OCI-LY7 (cell line): ENCODE measurements around the gene NDUFV2. TPM values are rescaled to one million over a fixed set of nuclear protein-coding genes. Genes with fewer than 3 reads are reported as not detected.

Experiments
- BruUV-seq: library from RNA; stranded (reverse); fragments of 400-500 nt; replicated peaks from 2 replicates; lab custom pipeline; 2021; lab: Mats Ljungman, UMichigan
- CTCF ChIA-PET: fragments of 300-600 bp; sonication (Branson Sonifier 250); formaldehyde crosslinking; loops from one replicate; lab custom pipeline; 2022; ENCODE audit warnings: antibody characterized with exemption; ENCODE audit not compliant: unreplicated experiment; lab: Charles Lee
- POLR2A ChIA-PET: fragments of 300-600 bp; sonication (Branson Sonifier 250); formaldehyde crosslinking; loops from one replicate; lab custom pipeline; 2022; ENCODE audit warnings: antibody characterized with exemption; lab: Charles Lee
- DNase-seq: peaks from one replicate; pipeline ENCODE4 v3.0.0-alpha.2; 2015; ENCODE audit warnings: low spot score
- H2AFZ ChIP-seq: fragments of 200-600 bp; sonication (generic), shearing (Covaris generic); 2 replicates; pipeline ENCODE4 v1.6.1; 2014; ENCODE audit warnings: mild to moderate bottlenecking, antibody characterized with exemption, low read length, moderate library complexity
- H3K27ac ChIP-seq: fragments of 200-600 bp; sonication (generic); 2 replicates; pipeline ENCODE4 v1.5.1; 2014; ENCODE audit warnings: mixed run types, low read depth, mild to moderate bottlenecking, moderate library complexity, low read length, inconsistent platforms; ENCODE audit not compliant: poor library complexity, severe bottlenecking
- H3K36me3 ChIP-seq: fragments of 200-600 bp; sonication (generic); 2 replicates; pipeline ENCODE4 v1.6.1; 2014; ENCODE audit warnings: mild to moderate bottlenecking, antibody characterized with exemption, low read length, moderate library complexity, mixed read lengths; ENCODE audit not compliant: insufficient read depth
- H3K4me1 ChIP-seq: fragments of 200-600 bp; sonication (generic); 2 replicates; pipeline ENCODE4 v1.5.1; 2014; ENCODE audit warnings: mild to moderate bottlenecking, low read length; ENCODE audit not compliant: insufficient read depth, poor library complexity, severe bottlenecking
- H3K4me2 ChIP-seq: fragments of 200-600 bp; sonication (generic); 2 replicates; pipeline ENCODE4 v1.6.1; 2014; ENCODE audit warnings: mild to moderate bottlenecking, low read length
- H3K4me3 ChIP-seq: fragments of 200-600 bp; sonication (generic); 2 replicates; pipeline ENCODE4 v1.5.1; 2014; ENCODE audit warnings: mild to moderate bottlenecking, low read depth, low read length; ENCODE audit not compliant: poor library complexity, severe bottlenecking
- H3K79me2 ChIP-seq: fragments of 200-600 bp; sonication (generic); 2 replicates; pipeline ENCODE4 v1.6.1; 2016; ENCODE audit warnings: low read depth, mild to moderate bottlenecking, low read length, moderate library complexity, mixed read lengths; ENCODE audit not compliant: insufficient read depth
- H3K9me2 ChIP-seq: fragments of 200-600 bp; sonication (generic); 2 replicates; pipeline ENCODE4 v1.6.1; 2016; ENCODE audit warnings: mild to moderate bottlenecking, low read length, mixed read lengths; ENCODE audit not compliant: insufficient read depth
- H3K9me3 ChIP-seq: fragments of 200-600 bp; sonication (generic); 2 replicates; pipeline ENCODE4 v1.6.1; 2014; ENCODE audit warnings: mild to moderate bottlenecking, mixed run types, low read length, mixed read lengths
- H4K20me1 ChIP-seq: fragments of 200-600 bp; sonication (generic); 2 replicates; pipeline ENCODE4 v1.6.1; 2014; ENCODE audit warnings: mild to moderate bottlenecking, antibody characterized with exemption, low read length, moderate library complexity, mixed read lengths; ENCODE audit not compliant: insufficient read depth
- CTCF ChIP-seq: fragments of 200-600 bp; sonication (generic); conservative IDR thresholded peaks from 2 replicates; pipeline ENCODE4 v1.5.1; 2014; ENCODE audit warnings: mild to moderate bottlenecking, antibody characterized with exemption, low read length, moderate library complexity, mixed read lengths
- EZH2phosphoT487 ChIP-seq: fragments of 200-600 bp; sonication (generic); IDR thresholded peaks from 2 replicates; pipeline ENCODE4 v1.6.1; 2018; ENCODE audit warnings: low read depth, borderline replicate concordance, mild to moderate bottlenecking, mixed run types, antibody characterized with exemption, low read length, moderate library complexity, mixed read lengths
- intact Hi-C: fragments of 100-400 bp; cut with micrococcal nuclease; formaldehyde crosslinking; loops from one replicate; pipeline ENCODE4 v1.10.0; 2022; ENCODE audit not compliant: unreplicated experiment
- total RNA-seq, 2 experiments: library from RNA; depleted of rRNA in 1 of 2; stranded (reverse); fragments of >200 nt in 1 of 2; shearing (Covaris generic) in 1 of 2; gene quantifications; 2 replicates each; pipeline ENCODE4 v1.2.3, GENCODE V29; 2014 to 2022

The NDUFV2 gene
- total RNA-seq, 2 experiments from 2014 or later = 185 to 201 TPM

- Histone ChIP-seq H3K27ac (no peak overlapping the region), H3K4me1 (peaks cover 49% of the 10 kb centered on the region), H3K4me3 (no peak overlapping the region), H3K9me3 (peaks cover 17% of the 10 kb centered on the region; the same call in 1 of the 2 replicates), H3K9me2 (no peaks in the 10 kb centered on the region), H3K79me2 (no peaks in the 10 kb centered on the region), H3K36me3 (peaks cover 2% of the 10 kb centered on the region; the same call in 1 of the 2 replicates), H4K20me1 (no peaks in the 10 kb centered on the region), H2AFZ (no peak overlapping the region; the same call in 1 of the 2 replicates), H3K4me2 (no peak overlapping the region)
- DNase-seq = no peak
- TF ChIP-seq EZH2phosphoT487 (no peak), CTCF (no peak)
- CTCF ChIA-PET = interaction anchor here (0.6 kb wide), 2 partner anchors 102 to 415 kb away, joined by 3 read pairs; no protein-coding TSS in a partner anchor
- no TSS peak for BruUV-seq
- POLR2A ChIA-PET = interaction anchor here (0.6 to 1.5 kb wide), 4 partner anchors 8 to 70 kb away, joined by 3 to 7 read pairs (median 4); no protein-coding TSS in a partner anchor
- intact Hi-C loops = loop anchor here (5.0 kb wide), 1 partner anchor 401 kb away; no protein-coding TSS in a partner anchor
Measured at GRCh38 chr18:9058406-9058805, 44.1 kb upstream of the NDUFV2 start.

- peaks cover 70% of the 10 kb centered on the region for H3K4me1 ChIP-seq
- H2AFZ ChIP-seq = peak overlapping the region; percentile 72
- TF ChIP-seq CTCF (no peak), EZH2phosphoT487 (no peak)
- no peaks in the 10 kb centered on the region for H3K79me2 ChIP-seq
- no peak for DNase-seq
- BruUV-seq = TSS peak; percentile 90
- peak overlapping the region; percentile 90 for H3K27ac ChIP-seq
- H3K9me3 ChIP-seq = peaks cover 7% of the 10 kb centered on the region; the same call in 1 of the 2 replicates
- H3K36me3 ChIP-seq = no peaks in the 10 kb centered on the region
- peak overlapping the region; percentile 27 for H3K4me3 ChIP-seq
- ChIA-PET POLR2A (interaction anchor here (0.6 to 1.7 kb wide), 7 partner anchors 11 to 77 kb away, joined by 3 to 5 read pairs (median 3); partner anchors contain the start of gene NDUFV2), CTCF (interaction anchor here (0.5 kb wide), 1 partner anchor 16 kb away, joined by 3 read pairs; no protein-coding TSS in a partner anchor)
- H3K9me2 ChIP-seq = no peaks in the 10 kb centered on the region
- intact Hi-C loops = loop anchor here (10.0 kb wide), 2 partner anchors 318 to 552 kb away; partner anchors contain the start of gene PPP4R1
- peak overlapping the region; percentile 67 for H3K4me2 ChIP-seq
- no peaks in the 10 kb centered on the region for H4K20me1 ChIP-seq
Measured at GRCh38 chr18:9062418-9062751, 40.1 kb upstream of the NDUFV2 start.

GRCh38 chr18:9065864-9066263 is 36.6 kb upstream of the NDUFV2 start:
- TF ChIP-seq CTCF (no peak), EZH2phosphoT487 (no peak)
- Histone ChIP-seq H3K36me3 (no peaks in the 10 kb centered on the region; the same call in 1 of the 2 replicates), H3K27ac (peak overlapping the region; percentile 94), H3K79me2 (no peaks in the 10 kb centered on the region), H3K4me2 (peak overlapping the region; percentile 61), H3K4me1 (peaks cover 96% of the 10 kb centered on the region), H3K9me3 (peaks cover 14% of the 10 kb centered on the region; the same call in 1 of the 2 replicates), H3K9me2 (no peaks in the 10 kb centered on the region), H3K4me3 (peak overlapping the region; percentile 30), H2AFZ (peak overlapping the region; percentile 76), H4K20me1 (no peaks in the 10 kb centered on the region)
- intact Hi-C loops = loop anchor here (2.0 to 10.0 kb wide), 4 partner anchors 59 to 549 kb away; partner anchors contain the start of gene PPP4R1
- ChIA-PET POLR2A (interaction anchor here (0.5 to 3.0 kb wide), 18 partner anchors 8 to 1126 kb away, joined by 3 to 23 read pairs (median 4); no protein-coding TSS in a partner anchor), CTCF (interaction anchor here (0.6 to 1.2 kb wide), 2 partner anchors 17 to 21 kb away, joined by 3 read pairs; no protein-coding TSS in a partner anchor)
- peak; percentile 26 for DNase-seq
- BruUV-seq = no TSS peak
